ENCODE data around the gene PKM. TPM values are rescaled to one million over a fixed set of nuclear protein-coding genes. Genes with fewer than 3 reads are reported as not detected.

The PKM gene
- total RNA-seq, 4 donors from 2014 or later, result 259 to 431 (median 291) TPM

DNA sequence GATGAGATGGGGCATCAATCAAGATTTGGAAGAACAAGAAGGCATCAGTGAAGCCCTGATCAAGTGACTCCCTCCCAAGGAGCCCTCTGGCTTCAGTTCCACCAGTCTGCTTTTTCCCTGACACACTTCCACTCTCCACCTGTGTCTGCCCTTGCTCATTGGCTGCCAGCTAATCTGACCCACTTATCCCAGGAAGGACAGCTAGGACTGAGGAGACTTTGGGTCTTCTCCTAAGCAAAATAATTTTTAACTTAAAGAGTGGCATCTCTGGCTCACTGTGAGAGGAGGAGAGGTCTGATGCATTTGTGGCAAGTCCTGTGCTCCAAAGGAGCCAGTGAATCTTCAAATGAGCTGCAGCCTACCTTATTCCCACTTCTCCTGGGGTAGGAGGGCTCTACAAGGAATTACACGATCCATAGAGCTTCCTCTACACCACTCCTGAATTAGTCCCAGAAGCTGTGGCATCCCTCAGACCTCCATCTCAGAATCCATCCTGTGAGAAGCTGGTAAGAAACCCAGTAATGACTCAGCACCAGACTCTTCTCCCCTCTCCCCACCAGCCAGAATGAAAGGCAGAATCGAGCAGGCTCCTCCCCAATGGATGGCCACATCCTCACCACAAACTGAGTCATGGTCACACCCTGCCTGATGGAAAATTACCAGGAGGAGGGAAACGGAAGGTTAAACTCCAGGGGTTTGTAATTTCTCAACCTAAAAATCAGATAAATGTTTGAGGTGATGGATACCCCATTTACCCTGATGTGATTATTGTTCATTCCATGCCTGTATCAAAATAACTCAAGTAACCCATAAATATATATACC is 6.3 kb upstream of the PKM start:
- no peak overlapping the region for H3K4me3 ChIP-seq
- intact Hi-C loops (cut with DNase I; ENCODE audit: low total_unique reads) (no loop called here), in situ Hi-C loops (cut with MboI; ENCODE audit: low pct_ligation_motif_present in 1 of 4, low pct_unique_long_range_greater_than_20kb in 1 of 4, low sequenced_read_pairs in 3 of 4) (no loop called here)
- WGBS, 2 donors (ENCODE audit: low coverage in 1 of 2), result 20 to 37% methylated on average over 1 to 3 of the region's 3 CpGs
- TF ChIP-seq POLR2AphosphoS5 (IDR thresholded peaks at IDR 0.05) (peak in 2 of 3 donors; percentile 13 to 34), POLR2A (IDR thresholded peaks at IDR 0.05) (no peak)
- no peaks in the 10 kb centered on the region for H3K9me3 ChIP-seq
- DNase-seq, result peak; percentile 51
- peak overlapping the region in 3 of 4 donors; percentile 45 to 61 (median 55) for H3K27ac ChIP-seq
- no peaks in the 10 kb centered on the region for H3K27me3 ChIP-seq
- H3K4me1 ChIP-seq, result peaks cover 4 to 21% (median 18%) of the 10 kb centered on the region in 4 donors
- H3K36me3 ChIP-seq, result peaks cover 0 to 15% (median 6%) of the 10 kb centered on the region in 4 donors

DNA sequence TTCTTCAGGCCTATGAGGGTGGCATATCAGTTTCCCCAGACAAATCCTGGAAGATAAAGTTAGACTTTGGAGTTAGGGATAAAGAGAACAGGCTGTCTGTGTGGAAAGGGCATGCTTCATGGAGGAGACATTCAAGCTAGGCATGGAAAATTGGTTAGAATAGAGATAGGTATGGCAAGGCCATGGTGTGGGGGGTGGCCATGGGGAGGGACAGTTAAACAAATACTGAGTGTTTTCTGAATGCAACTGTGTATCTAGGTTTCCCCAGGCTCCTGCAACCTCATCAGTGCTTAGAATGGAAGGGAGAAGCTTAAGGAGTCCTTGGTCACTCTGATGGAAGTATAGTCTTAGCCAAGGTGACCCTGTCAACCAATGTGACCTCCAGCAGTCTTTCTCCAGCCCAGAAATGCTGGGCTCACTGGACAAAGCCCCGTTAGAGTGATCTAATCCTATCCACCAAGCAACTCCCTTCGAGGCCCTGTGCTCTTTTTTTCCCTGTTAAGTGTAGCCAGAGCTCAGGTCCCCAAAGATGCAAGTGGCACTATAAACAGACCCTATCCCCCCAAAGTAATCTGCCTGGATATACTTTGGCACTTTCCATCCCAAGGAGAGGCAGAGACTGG is 5.5 kb upstream of the PKM start:
- intact Hi-C loops (cut with DNase I; ENCODE audit: low total_unique reads), result no loop called here

DNA sequence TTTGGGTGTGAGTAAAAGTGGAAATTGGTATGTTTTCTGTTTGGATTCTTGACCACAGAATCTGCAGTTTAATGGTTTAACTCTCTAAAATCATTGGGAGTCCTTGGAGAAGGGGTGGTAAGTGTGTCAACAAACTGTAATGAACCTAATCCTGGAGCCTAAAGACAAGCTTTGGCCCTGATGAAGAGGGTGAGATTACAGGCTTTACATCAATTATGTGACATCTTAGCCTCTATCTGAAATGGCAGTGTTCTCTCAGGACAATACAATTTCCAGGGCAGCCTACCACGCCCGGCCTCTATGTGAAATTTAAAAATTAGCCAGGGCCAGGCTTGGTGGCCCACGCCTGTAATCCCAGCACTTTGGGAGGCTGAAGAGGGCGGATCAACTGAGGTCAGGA is 4.3 kb upstream of the PKM start:
- Histone ChIP-seq H3K36me3 (peaks cover 0 to under 1% (median 0%) of the 10 kb centered on the region in 4 donors), H3K4me1 (peaks cover 7 to 24% (median 23%) of the 10 kb centered on the region in 4 donors), H3K4me3 (no peak overlapping the region), H3K9me3 (no peaks in the 10 kb centered on the region), H3K27me3 (no peaks in the 10 kb centered on the region), H3K27ac (no peak overlapping the region)
- in situ Hi-C loops (cut with MboI; ENCODE audit: low pct_ligation_motif_present in 1 of 4, low pct_unique_long_range_greater_than_20kb in 1 of 4, low sequenced_read_pairs in 3 of 4), result no loop called here
- intact Hi-C loops (cut with DNase I; ENCODE audit: low total_unique reads), result no loop called here
- no peak for DNase-seq
- no peak for TF ChIP-seq POLR2AphosphoS5 (IDR thresholded peaks at IDR 0.05)
- TF ChIP-seq POLR2A (IDR thresholded peaks at IDR 0.05), result no peak
- no peak for TF ChIP-seq EP300 (IDR thresholded peaks at IDR 0.05; ENCODE audit: low read depth)
- no peak for TF ChIP-seq CTCF (IDR thresholded peaks at IDR 0.05)
- 84% methylated on average over 4 of the region's 4 CpGs; no CpG with 5 or more reads in 1 of the 2 donors for WGBS, 2 donors (ENCODE audit: low coverage in 1 of 2)

More for the DNA sequence above, 5.5 kb upstream of the PKM start:
- no peak overlapping the region for H3K4me3 ChIP-seq
- H3K27me3 ChIP-seq, result no peaks in the 10 kb centered on the region
- DNase-seq, result no peak
- H3K4me1 ChIP-seq, result peaks cover 7 to 24% (median 23%) of the 10 kb centered on the region in 4 donors
- TF ChIP-seq POLR2A (IDR thresholded peaks at IDR 0.05) (no peak), CTCF (IDR thresholded peaks at IDR 0.05) (no peak), EP300 (IDR thresholded peaks at IDR 0.05; ENCODE audit: low read depth) (no peak), POLR2AphosphoS5 (IDR thresholded peaks at IDR 0.05) (no peak)
- WGBS, 2 donors (ENCODE audit: low coverage in 1 of 2), result 92% methylated on average over 2 of the region's 2 CpGs; no CpG with 5 or more reads in 1 of the 2 donors
- in situ Hi-C loops (cut with MboI; ENCODE audit: low pct_ligation_motif_present in 1 of 4, low pct_unique_long_range_greater_than_20kb in 1 of 4, low sequenced_read_pairs in 3 of 4), result no loop called here
- peaks cover 0 to 12% (median 3%) of the 10 kb centered on the region in 4 donors for H3K36me3 ChIP-seq
- H3K27ac ChIP-seq, result peak overlapping the region in 3 of 4 donors; percentile 45 to 61 (median 55)
- H3K9me3 ChIP-seq, result no peaks in the 10 kb centered on the region

DNA sequence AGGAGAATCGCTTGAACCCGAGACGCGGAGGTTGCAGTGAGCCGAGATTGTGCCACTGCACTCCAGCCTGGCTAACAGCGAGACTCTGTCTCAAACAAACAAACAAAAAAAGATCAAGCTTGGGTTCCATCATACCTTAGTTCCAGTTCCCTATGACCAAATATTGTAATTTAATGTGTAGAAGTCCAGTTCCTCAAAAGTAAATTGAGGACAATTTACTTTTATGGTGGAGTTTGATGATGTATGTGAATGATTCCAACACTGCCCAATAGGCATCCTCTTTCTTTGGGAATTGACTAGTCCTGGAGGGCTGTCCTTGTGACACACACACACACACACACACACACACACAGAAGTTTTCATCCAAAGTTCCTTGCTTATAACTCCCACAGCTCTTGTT is 2.8 kb upstream of the PKM start:
- H3K27me3 ChIP-seq, result no peaks in the 10 kb centered on the region
- no peaks in the 10 kb centered on the region for H3K9me3 ChIP-seq
- DNase-seq, result no peak
- TF ChIP-seq EP300 (IDR thresholded peaks at IDR 0.05; ENCODE audit: low read depth), result no peak
- no peak for TF ChIP-seq POLR2A (IDR thresholded peaks at IDR 0.05)
- TF ChIP-seq CTCF (IDR thresholded peaks at IDR 0.05), result no peak
- TF ChIP-seq POLR2AphosphoS5 (IDR thresholded peaks at IDR 0.05), result no peak
- in situ Hi-C loops (cut with MboI; ENCODE audit: low pct_ligation_motif_present in 1 of 4, low pct_unique_long_range_greater_than_20kb in 1 of 4, low sequenced_read_pairs in 3 of 4) (no loop called here), intact Hi-C loops (cut with DNase I; ENCODE audit: low total_unique reads) (no loop called here)
- no peaks in the 10 kb centered on the region for H3K36me3 ChIP-seq
- H3K27ac ChIP-seq, result no peak overlapping the region
- no peak overlapping the region for H3K4me3 ChIP-seq
- H3K4me1 ChIP-seq, result peaks cover 14 to 33% (median 32%) of the 10 kb centered on the region in 4 donors
- 92% methylated on average over 6 of the region's 6 CpGs; no CpG with 5 or more reads in 1 of the 2 donors for WGBS, 2 donors (ENCODE audit: low coverage in 1 of 2)

Data from transverse colon (tissue), 4 donors.